C4-2B (cell line): ENCODE measurements around the gene BCL2L14.

Experiments used
- CTCF ChIP-seq: fragments of 450-650 bp; conservative IDR thresholded peaks from 2 replicates; pipeline ENCODE4 v1.5.1; 2017; ENCODE audit warnings: mild to moderate bottlenecking
- ZFX ChIP-seq: fragments of 450-650 bp; IDR thresholded peaks from 2 replicates; pipeline ENCODE4 v1.6.1; 2017

- no peak for TF ChIP-seq CTCF
- no peak for TF ChIP-seq ZFX
Measured at GRCh38 chr12:12032260-12032791, 38.4 kb upstream of the BCL2L14 start.
